GM12874 (cell line): ENCODE measurements around the gene CLPTM1.

Experiments
- TF ChIP-seq, protein P1 (sequence below): IDR thresholded peaks from 2 replicates; pipeline ENCODE4 v1.5.1; 2011; ENCODE audit warnings: low read depth, mild to moderate bottlenecking, control low read depth, low read length, moderate library complexity; ENCODE audit not compliant: insufficient read depth

The CLPTM1 gene

DNA sequence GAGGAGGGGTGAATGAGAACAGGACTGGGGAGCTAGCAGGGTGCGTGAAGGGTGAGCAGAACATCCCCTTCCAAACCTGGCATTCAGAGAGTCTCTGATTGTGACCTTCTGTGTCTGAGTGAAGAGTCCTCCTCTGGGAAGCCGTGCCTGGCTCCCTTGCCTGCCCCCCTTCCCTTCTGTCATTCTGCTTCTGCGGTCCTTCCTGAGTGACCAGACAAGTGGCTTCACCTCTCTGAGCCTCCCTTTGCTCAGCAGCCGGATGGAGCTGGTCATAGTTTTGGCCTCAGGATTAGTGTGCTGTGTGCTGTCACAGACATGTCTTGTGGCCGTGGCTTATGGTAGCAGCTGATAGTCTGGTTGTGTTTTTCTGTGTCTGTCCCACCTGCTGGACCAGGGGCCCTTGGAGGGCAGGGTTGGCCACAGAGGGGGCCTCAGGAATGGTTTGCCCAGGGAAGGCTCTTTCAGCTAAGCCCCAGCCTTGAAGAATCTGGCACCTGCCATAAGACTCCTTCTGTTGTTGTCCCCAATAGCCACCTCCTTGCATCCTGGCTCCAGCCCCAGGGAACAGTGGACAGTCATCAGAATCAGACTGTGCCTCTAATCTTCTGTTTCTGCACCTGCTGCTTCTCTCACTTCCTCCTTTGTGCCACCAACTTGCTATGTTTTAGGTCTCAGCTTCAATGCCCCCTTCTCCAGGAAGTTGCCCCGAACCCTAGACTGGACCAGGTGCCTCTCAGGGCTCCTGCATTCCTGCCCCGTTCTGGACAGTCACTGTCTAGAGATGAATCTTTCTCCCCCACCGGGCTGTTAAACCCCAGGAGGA is 5.9 kb downstream of the CLPTM1 start:
- TF ChIP-seq, protein P1, sequence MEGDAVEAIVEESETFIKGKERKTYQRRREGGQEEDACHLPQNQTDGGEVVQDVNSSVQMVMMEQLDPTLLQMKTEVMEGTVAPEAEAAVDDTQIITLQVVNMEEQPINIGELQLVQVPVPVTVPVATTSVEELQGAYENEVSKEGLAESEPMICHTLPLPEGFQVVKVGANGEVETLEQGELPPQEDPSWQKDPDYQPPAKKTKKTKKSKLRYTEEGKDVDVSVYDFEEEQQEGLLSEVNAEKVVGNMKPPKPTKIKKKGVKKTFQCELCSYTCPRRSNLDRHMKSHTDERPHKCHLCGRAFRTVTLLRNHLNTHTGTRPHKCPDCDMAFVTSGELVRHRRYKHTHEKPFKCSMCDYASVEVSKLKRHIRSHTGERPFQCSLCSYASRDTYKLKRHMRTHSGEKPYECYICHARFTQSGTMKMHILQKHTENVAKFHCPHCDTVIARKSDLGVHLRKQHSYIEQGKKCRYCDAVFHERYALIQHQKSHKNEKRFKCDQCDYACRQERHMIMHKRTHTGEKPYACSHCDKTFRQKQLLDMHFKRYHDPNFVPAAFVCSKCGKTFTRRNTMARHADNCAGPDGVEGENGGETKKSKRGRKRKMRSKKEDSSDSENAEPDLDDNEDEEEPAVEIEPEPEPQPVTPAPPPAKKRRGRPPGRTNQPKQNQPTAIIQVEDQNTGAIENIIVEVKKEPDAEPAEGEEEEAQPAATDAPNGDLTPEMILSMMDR, result no peak

DNA sequence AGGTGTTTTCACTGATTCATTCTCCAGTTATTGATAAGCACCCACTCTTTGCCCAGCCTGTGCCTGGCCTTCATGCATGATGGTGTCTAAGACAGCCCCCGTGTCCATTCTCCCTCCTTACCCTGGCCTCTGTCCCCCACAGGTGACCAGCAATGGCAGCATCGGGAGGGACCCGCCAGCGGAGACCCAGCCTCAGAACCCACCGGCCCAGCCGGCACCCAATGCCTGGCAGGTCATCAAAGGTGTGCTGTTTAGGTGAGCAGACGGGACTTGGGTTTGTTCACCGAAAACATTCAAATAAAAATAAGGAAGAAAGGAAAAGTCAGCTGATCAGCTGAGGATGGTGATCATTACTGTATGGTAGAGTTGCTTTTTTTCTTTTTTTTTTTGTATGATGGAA is 6.6 kb downstream of the CLPTM1 start:
- TF ChIP-seq, protein P1, result no peak

DNA sequence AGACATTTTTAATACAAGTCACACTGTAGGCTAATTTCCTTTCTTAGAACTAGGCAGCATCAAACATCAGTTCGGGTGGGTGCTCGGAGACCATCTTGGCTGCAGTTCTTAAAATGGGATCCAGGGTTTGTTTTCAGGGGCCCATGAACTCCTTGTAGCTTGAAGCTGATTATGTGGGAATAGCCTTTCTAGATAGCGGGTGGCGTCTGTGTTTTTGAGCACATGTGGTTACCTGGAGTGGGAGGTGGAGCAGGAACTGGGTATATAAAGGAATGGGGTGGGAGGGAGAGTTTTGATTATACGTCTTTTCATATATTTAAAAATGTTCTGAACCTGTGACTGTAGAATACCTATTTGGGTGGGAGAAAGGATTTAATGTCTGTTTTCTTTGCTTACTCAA is 12.9 kb downstream of the CLPTM1 start:
- TF ChIP-seq, protein P1, result no peak

DNA sequence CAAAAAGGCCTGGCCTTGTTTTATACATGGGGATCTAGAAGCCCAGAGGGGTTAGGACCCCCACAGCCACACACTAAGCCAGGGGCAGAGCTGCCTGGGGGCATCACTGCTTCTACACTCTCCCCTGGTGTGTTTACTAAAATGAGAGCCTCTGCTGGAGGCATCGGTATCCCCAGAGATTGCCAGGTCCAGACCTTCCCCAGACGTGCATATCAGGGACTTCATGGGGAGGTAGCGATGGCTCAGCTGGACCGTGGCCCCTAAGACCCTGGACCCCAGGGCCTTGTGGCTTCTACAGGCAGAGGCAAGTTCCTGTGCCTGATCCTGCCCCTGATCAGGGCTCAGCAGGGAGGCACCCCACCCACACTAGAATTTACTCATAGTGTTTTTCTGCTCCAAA is 13.5 kb downstream of the CLPTM1 start:
- TF ChIP-seq, protein P1, result no peak

DNA sequence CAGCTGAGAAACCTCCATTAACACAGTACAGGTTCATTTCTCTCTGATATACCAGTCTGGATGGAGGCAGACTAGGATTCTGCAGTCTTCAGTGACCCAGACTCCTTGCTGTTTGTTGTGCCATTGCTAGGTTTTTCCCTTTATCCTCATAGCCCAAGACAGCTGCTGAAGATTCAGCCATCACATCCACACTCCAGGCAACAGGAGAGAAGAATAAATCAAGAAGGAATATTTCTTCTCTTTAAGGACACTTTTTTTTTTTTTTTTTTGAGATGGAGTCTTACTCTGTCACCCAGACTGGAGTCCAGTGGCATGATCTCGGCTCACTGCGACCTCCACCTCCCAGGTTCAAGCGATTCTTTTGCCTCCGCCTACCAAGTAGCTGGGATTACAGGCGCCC is 14.3 kb downstream of the CLPTM1 start:
- TF ChIP-seq, protein P1, result no peak

DNA sequence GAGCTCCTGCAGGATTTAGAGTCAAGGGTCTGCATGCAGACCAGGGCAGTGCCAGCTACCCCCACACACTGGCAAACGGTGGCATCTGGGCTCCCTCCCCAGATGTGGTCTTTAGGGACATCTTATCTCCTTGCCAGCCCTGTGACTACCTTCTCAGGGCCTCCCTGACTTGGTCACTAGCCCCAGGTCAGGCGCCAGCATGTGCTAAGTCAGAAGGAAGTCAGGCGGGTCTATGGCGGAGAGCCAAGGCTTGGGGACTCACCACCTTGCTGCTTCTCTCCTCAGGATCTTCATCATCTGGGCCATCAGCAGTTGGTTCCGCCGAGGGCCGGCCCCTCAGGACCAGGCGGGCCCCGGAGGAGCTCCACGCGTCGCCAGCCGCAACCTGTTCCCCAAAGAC is 17.6 kb downstream of the CLPTM1 start:
- TF ChIP-seq, protein P1, result no peak

DNA sequence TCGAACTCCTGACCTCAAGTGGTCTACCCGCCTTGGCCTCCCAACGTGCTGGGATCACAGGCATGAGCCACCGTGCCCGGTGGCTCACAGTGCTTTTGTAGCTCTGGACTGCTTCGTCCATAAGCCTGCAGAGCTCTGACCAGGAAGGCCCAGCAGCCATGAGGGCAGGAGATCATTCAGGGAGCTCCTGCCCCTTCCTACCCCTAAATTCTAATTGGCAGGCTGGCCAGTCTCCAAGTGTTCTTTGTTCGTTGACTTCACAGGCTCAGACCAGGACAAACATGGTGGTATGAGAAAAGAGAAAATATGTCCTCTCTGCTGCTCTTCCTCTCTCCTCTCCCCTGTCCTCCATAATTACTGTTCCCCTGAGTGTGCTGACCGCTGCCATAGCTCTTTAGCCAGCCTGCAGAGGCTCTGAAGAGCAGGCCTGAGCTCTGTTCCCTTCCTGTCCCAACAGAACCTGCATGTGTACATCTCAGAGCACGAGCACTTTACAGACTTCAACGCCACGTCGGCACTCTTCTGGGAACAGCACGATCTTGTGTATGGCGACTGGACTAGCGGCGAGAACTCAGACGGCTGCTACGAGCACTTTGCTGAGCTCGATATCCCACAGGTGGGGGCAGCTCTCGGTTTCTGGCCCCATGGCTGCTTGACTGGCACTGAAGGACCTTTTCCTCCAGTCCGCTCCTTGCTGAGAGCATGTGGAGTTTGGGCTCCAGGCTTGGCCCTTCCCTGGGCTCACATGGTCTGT is 19.0 kb downstream of the CLPTM1 start:
- TF ChIP-seq, protein P1, result no peak
